ENCODE measurements around the gene LRMDA. TPM values are rescaled to one million over a fixed set of nuclear protein-coding genes. Genes with fewer than 3 reads are reported as not detected.

LRMDA gene
- total RNA-seq, 1 donor from 2014 or later = not detected

GRCh38 chr10:76451911-76452310 lies 1020.5 kb downstream of the LRMDA start:
- intact Hi-C loops (cut with micrococcal nuclease) = no loop called here

- intact Hi-C loops (cut with micrococcal nuclease) = no loop called here
Measured at GRCh38 chr10:76453332-76453731, 1021.9 kb downstream of the LRMDA start.

GRCh38 chr10:76453997-76454396 lies 1022.6 kb downstream of the LRMDA start:
- intact Hi-C loops (cut with micrococcal nuclease) = no loop called here

GRCh38 chr10:76454506-76455140 lies 1023.2 kb downstream of the LRMDA start:
- intact Hi-C loops (cut with micrococcal nuclease) = no loop called here

GRCh38 chr10:76456197-76456596 lies 1024.8 kb downstream of the LRMDA start:
- intact Hi-C loops (cut with micrococcal nuclease) = no loop called here

- intact Hi-C loops (cut with micrococcal nuclease) = no loop called here
Measured at GRCh38 chr10:76459016-76459730, 1027.7 kb downstream of the LRMDA start.

- intact Hi-C loops (cut with micrococcal nuclease) = no loop called here
Measured at GRCh38 chr10:76461024-76461423, 1029.6 kb downstream of the LRMDA start.

- intact Hi-C loops (cut with micrococcal nuclease) = no loop called here
Measured at GRCh38 chr10:76463111-76463510, 1031.7 kb downstream of the LRMDA start.

GRCh38 chr10:76466836-76467503 lies 1035.5 kb downstream of the LRMDA start:
- intact Hi-C loops (cut with micrococcal nuclease) = no loop called here

GRCh38 chr10:76469675-76470074 lies 1038.3 kb downstream of the LRMDA start:
- intact Hi-C loops (cut with micrococcal nuclease) = no loop called here

GRCh38 chr10:76479103-76479790 lies 1047.8 kb downstream of the LRMDA start:
- intact Hi-C loops (cut with micrococcal nuclease) = no loop called here

- intact Hi-C loops (cut with micrococcal nuclease) = no loop called here
Measured at GRCh38 chr10:76481178-76481577, 1049.8 kb downstream of the LRMDA start.

- intact Hi-C loops (cut with micrococcal nuclease) = no loop called here
Measured at GRCh38 chr10:76487582-76487981, 1056.2 kb downstream of the LRMDA start.

GRCh38 chr10:76488602-76489001 lies 1057.2 kb downstream of the LRMDA start:
- intact Hi-C loops (cut with micrococcal nuclease) = no loop called here

GRCh38 chr10:76491216-76491615 lies 1059.8 kb downstream of the LRMDA start:
- intact Hi-C loops (cut with micrococcal nuclease) = no loop called here

GRCh38 chr10:76492026-76492425 lies 1060.6 kb downstream of the LRMDA start:
- intact Hi-C loops (cut with micrococcal nuclease) = no loop called here

GRCh38 chr10:76492678-76493472 lies 1061.5 kb downstream of the LRMDA start:
- intact Hi-C loops (cut with micrococcal nuclease) = no loop called here

GRCh38 chr10:76497666-76498065 lies 1066.2 kb downstream of the LRMDA start:
- intact Hi-C loops (cut with micrococcal nuclease) = no loop called here

- intact Hi-C loops (cut with micrococcal nuclease) = no loop called here
Measured at GRCh38 chr10:76504823-76505222, 1073.4 kb downstream of the LRMDA start.

GRCh38 chr10:76509446-76509845 lies 1078.0 kb downstream of the LRMDA start:
- intact Hi-C loops (cut with micrococcal nuclease) = no loop called here

GRCh38 chr10:76514321-76514720 lies 1082.9 kb downstream of the LRMDA start:
- intact Hi-C loops (cut with micrococcal nuclease) = no loop called here

Measured in T-helper 1 cell treated with Interleukin-12 subunit alpha and Interleukin-12 subunit beta and Interleukin-4 antibody, amounts not matched to agents 30 ng/mL and 1 ng/mL, for 36 hours (primary cell).